ENCODE measurements around the gene RIC8A. TPM values are rescaled to one million over a fixed set of nuclear protein-coding genes. Genes with fewer than 3 reads are reported as not detected.

Gene RIC8A
- total and polyA plus RNA-seq, 2 of the 13 experiments (the other 11 are each of a cell fraction or from before 2014, with no cell fraction given), result 62.1 to 63.8 TPM

- no peak for TF ChIP-seq NKX3-1 (CRISPR knock-in tag; IDR thresholded peaks at IDR 0.05)
- TF ChIP-seq ZMYM4 (CRISPR knock-in tag; IDR thresholded peaks at IDR 0.05), result no peak
- peak; percentile 84 for TF ChIP-seq SIN3A (IDR thresholded peaks at IDR 0.05; ENCODE audit: borderline replicate concordance, low read depth, low read length)
- TF ChIP-seq KIAA2018 (CRISPR knock-in tag; IDR thresholded peaks at IDR 0.05; ENCODE audit: borderline replicate concordance), result no peak
- TF ChIP-seq ZSCAN20 (CRISPR knock-in tag; IDR thresholded peaks at IDR 0.05; ENCODE audit: borderline replicate concordance), result no peak; the same call in 1 of the 2 replicates
- peak; percentile 65; the same call in 1 of the 2 replicates for TF ChIP-seq ZNF784 (CRISPR knock-in tag; IDR thresholded peaks at IDR 0.05; ENCODE audit: borderline replicate concordance)
- TF ChIP-seq PRDM4 (CRISPR knock-in tag; IDR thresholded peaks at IDR 0.05; ENCODE audit: borderline replicate concordance), result no peak
- TF ChIP-seq RXRB (CRISPR knock-in tag; IDR thresholded peaks at IDR 0.05; ENCODE audit: borderline replicate concordance), result 0 out of 2 replicates have a peak, but pooled peaks have one; percentile 9
- TF ChIP-seq ZBTB26 (CRISPR knock-in tag; IDR thresholded peaks at IDR 0.05; ENCODE audit: borderline replicate concordance), result no peak
- no peak for TF ChIP-seq FOXA3 (CRISPR knock-in tag; IDR thresholded peaks at IDR 0.05)
- TF ChIP-seq ZBTB34 (CRISPR knock-in tag; IDR thresholded peaks at IDR 0.05), result no peak
- TF ChIP-seq ZNF549 (CRISPR knock-in tag; IDR thresholded peaks at IDR 0.05), result no peak
- TF ChIP-seq NFIC (IDR thresholded peaks at IDR 0.05; ENCODE audit: low read length), result no peak
- TF ChIP-seq MYNN (CRISPR knock-in tag; IDR thresholded peaks at IDR 0.05; ENCODE audit: low read depth), result no peak
Measured at GRCh38 chr11:208181-208916, 841 bp downstream of the RIC8A start (continued).
